SU-DHL-6 (cell line): ENCODE measurements around the gene SLC2A4RG.

Experiments used
- EZH2phosphoT487 ChIP-seq: fragments of 200-600 bp; sonication (generic), shearing (Covaris generic); conservative IDR thresholded peaks from 2 replicates; pipeline ENCODE4 v1.6.1; 2018; ENCODE audit warnings: mild to moderate bottlenecking, antibody characterized with exemption, low read length, moderate library complexity, mixed read lengths
- TF ChIP-seq, protein P1 (sequence below): fragments of 200-600 bp; sonication (generic); IDR thresholded peaks from one replicate; pipeline ENCODE4 v1.5.1; 2017; ENCODE audit warnings: antibody characterized with exemption, mild to moderate bottlenecking, low read length, moderate library complexity; ENCODE audit not compliant: insufficient read depth, poor library complexity, severe bottlenecking

DNA sequence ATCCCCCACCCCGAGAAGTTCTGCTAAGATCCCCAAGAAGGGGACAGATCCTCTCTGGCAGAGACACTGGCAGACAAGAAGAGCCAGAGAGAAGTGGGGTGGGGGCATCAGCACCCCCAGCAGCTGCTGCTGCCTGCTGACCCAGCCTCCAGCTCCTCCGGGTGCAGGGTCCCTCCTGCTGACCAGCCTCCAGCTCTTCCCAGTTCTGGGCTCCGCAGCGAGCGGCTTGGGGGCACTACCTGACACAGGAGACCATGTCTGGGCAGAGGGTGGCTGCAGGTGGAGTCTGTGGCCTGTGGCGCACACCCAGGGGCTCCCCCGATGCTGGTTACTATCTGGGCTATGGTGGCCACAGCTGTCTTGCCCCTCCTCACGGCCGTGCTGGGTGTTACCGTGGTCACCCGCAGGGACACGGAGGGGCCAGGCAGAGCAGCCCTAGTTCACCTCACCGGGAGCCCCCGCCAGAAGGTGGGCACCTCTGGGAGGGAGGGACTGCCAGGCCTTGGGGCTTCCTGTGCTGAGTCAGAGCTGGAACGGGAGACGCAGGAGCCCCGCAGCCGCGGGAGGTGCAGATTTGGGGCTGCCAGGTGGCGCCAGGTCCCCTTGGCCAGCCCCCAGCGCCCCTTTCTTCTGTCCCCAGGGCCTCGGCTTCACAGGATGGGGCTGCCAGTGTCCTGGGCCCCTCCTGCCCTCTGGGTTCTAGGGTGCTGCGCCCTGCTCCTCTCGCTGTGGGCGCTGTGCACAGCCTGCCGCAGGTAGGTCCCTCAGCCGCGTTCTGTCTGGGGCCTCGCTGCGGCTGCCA lies 2.5 kb upstream of the SLC2A4RG start:
- TF ChIP-seq, protein P1, sequence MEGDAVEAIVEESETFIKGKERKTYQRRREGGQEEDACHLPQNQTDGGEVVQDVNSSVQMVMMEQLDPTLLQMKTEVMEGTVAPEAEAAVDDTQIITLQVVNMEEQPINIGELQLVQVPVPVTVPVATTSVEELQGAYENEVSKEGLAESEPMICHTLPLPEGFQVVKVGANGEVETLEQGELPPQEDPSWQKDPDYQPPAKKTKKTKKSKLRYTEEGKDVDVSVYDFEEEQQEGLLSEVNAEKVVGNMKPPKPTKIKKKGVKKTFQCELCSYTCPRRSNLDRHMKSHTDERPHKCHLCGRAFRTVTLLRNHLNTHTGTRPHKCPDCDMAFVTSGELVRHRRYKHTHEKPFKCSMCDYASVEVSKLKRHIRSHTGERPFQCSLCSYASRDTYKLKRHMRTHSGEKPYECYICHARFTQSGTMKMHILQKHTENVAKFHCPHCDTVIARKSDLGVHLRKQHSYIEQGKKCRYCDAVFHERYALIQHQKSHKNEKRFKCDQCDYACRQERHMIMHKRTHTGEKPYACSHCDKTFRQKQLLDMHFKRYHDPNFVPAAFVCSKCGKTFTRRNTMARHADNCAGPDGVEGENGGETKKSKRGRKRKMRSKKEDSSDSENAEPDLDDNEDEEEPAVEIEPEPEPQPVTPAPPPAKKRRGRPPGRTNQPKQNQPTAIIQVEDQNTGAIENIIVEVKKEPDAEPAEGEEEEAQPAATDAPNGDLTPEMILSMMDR: no peak
- TF ChIP-seq EZH2phosphoT487: no peak
